Measurements from ENCODE around the gene MICALL2. TPM values are rescaled to one million over a fixed set of nuclear protein-coding genes. Genes with fewer than 3 reads are reported as not detected.

The MICALL2 gene
- total RNA-seq, 6 experiments from 2014 or later, result 8.2 to 23.8 (median 13.6) TPM

DNA sequence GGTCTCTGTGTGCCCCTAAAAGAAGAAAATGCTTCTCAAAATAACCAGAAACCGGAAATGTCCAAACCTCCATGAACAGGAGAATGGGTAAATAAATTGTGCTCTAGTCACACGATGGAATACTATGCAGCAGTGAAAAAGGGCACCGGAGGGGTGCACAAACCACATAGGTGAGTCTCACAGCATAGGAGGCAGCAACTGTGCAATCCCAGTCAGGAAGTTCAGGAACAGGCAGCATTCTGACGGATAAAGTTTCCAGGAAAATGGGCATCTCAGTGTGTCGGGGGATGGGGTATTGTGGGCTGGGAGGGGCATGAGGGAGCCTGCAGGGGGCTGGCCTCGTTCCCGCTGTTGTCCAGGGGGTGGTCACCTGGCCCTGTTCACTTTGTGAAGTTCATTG lies 63.1 kb downstream of the MICALL2 start:
- TF ChIP-seq CTCF (IDR thresholded peaks at IDR 0.05) (no peak), POLR2A (IDR thresholded peaks at IDR 0.05) (no peak)
- intact Hi-C loops (cut with DNase I), result no loop called here
- Histone ChIP-seq H3K36me3 (no peaks in the 10 kb centered on the region), H3K4me3 (no peak overlapping the region), H3K9me3 (no peaks in the 10 kb centered on the region), H3K4me1 (no peaks in the 10 kb centered on the region), H3K27ac (no peak overlapping the region), H3K27me3 (no peaks in the 10 kb centered on the region)
- WGBS (ENCODE audit: insufficient coverage, low coverage, low lambda C conversion rate, missing lambda C conversion rate), result 69% methylated on average over 5 of the region's 7 CpGs
- DNase-seq, result no peak
- no peak for ATAC-seq

DNA sequence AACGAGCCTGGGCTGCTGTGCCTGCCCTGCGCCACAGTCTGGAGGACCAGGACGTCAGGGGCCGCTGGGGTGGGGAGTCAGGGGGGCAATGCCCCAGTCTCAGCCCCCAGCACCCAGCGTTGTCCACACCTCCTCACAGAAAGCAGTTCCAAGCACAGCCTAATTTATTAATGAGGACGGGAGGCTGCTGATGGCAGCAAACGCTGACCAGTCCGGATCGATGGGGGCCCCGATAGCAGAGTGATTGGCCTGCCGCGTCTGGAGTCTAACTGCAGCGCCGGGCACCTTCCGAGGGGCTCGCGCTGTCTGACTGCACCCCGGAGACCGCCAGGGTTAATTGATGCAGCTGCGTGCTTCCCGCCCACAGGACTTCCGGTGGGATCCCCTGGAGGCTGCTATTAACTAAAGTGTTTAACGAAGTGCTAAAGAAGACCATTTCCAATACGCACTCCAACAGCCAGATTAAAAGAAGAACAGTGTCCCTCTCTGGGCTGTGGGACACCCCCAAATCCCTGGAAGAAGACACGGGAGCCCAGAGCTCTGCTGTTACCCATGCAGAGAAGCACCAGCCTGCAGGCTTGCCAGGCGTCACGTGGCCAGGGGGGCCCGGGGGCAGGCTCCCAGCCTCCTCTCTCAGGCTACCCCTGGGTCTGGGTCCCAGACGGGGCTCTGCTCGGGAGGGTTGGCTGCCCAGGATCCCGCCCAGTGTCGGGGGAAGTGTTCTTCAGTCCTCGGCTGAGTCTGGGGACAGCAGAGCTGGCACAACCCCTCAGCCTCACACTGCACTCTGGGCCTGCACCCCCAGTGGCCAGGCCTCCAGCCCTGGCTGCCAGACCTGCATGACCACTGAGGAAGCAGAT lies 63.8 kb downstream of the MICALL2 start:
- TF ChIP-seq POLR2A (IDR thresholded peaks at IDR 0.05) (no peak), CTCF (IDR thresholded peaks at IDR 0.05) (no peak)
- 66% methylated on average over 8 of the region's 33 CpGs for WGBS (ENCODE audit: insufficient coverage, low coverage, low lambda C conversion rate, missing lambda C conversion rate)
- Histone ChIP-seq H3K4me3 (no peak overlapping the region), H3K4me1 (no peaks in the 10 kb centered on the region), H3K9me3 (no peaks in the 10 kb centered on the region), H3K27ac (no peak overlapping the region), H3K27me3 (no peaks in the 10 kb centered on the region), H3K36me3 (no peaks in the 10 kb centered on the region)
- ATAC-seq (no peak), DNase-seq (no peak)
- intact Hi-C loops (cut with DNase I), result no loop called here

DNA sequence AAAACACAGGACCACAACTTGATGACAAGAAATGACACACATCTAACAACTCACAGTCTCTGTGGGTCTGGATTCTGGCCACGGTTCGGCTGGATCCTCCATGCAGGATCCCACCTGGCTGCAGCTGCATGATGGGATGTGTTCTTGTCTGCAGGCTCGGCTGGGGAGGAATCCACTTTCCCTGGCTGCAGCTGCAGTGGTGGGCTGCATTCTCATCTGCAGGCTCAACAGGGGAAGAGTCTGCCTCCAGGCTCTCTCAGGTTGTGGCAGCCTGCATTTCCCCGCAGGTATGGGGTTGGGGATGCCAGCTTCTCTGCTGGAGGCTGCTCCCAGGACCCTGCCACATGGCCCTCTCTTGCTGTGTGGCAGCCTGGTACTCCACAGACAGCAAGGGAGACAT lies 64.9 kb downstream of the MICALL2 start:
- H3K27me3 ChIP-seq, result no peaks in the 10 kb centered on the region
- 80% methylated on average over 1 of the region's 4 CpGs for WGBS (ENCODE audit: insufficient coverage, low coverage, low lambda C conversion rate, missing lambda C conversion rate)

DNA sequence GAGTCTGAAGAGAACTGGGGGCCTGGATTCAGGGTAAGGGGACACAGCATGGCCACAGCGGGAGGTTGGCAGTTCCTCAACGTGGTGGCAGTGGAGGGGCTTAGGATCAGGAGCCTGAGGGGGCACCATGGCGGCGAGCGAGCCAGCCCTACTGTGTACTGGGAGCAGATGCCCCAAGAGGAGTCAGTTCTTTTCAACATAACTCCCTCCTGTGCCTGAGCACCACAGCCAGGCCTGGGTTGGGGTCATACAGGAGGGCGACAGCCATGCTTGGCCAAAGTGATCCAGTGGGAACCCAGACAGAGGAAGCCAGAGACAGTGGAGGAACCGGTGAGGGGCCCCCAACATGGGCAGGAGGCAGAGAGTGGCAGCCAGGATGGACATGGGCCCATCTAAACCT lies 65.8 kb downstream of the MICALL2 start:
- intact Hi-C loops (cut with DNase I), result no loop called here
- DNase-seq (no peak), ATAC-seq (no peak)
- no peaks in the 10 kb centered on the region for H3K36me3 ChIP-seq
- TF ChIP-seq CTCF (IDR thresholded peaks at IDR 0.05) (no peak), POLR2A (IDR thresholded peaks at IDR 0.05) (no peak)
- H3K9me3 ChIP-seq, result no peaks in the 10 kb centered on the region
- WGBS (ENCODE audit: insufficient coverage, low coverage, low lambda C conversion rate, missing lambda C conversion rate), result no CpG with 5 or more reads among the region's 7 CpGs
- no peaks in the 10 kb centered on the region for H3K27me3 ChIP-seq
- no peak overlapping the region for H3K4me3 ChIP-seq
- no peaks in the 10 kb centered on the region for H3K4me1 ChIP-seq
- H3K27ac ChIP-seq, result no peak overlapping the region

More for the DNA sequence above, 64.9 kb downstream of the MICALL2 start:
- Histone ChIP-seq H3K9me3 (no peaks in the 10 kb centered on the region), H3K27ac (no peak overlapping the region), H3K4me3 (no peak overlapping the region), H3K36me3 (no peaks in the 10 kb centered on the region), H3K4me1 (no peaks in the 10 kb centered on the region)
- TF ChIP-seq CTCF (IDR thresholded peaks at IDR 0.05) (no peak), POLR2A (IDR thresholded peaks at IDR 0.05) (no peak)
- ATAC-seq, result no peak
- DNase-seq, result no peak
- intact Hi-C loops (cut with DNase I), result no loop called here

All from right lobe of liver (tissue), 6 donors.